HG03103 (cell line): ENCODE data around the gene ERICH6.

ENCODE experiments used
- ATAC-seq: cut with Tn5 transposase; IDR thresholded peaks from one replicate; pipeline ENCODE4 v1.9.1; 2021; ENCODE audit warnings: low read depth; ENCODE audit not compliant: unreplicated experiment

The ERICH6 gene

GRCh38 chr3:150691414-150692040 is 12.2 kb downstream of the ERICH6 start:
- no peak for ATAC-seq

GRCh38 chr3:150687613-150688012 is 16.1 kb downstream of the ERICH6 start:
- no peak for ATAC-seq

DNA sequence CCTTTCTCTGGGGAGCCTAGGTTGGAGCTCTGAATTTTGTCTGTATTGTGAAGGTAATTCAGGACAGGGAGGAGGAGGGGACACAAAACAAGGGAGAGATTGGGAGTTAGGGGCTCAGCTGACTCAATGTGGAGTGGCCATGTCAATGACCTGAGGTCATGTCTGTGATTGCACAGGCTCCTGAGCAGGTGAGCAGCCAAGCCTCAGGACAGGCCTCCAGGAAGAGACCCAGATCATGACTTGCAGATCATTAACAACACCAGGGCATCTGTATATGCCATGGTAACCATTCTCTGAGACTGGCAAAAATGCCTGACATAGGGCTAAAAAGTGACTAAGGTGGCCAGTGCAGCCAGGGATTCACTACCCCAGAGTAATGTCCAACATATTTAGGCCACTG is 20.9 kb downstream of the ERICH6 start:
- no peak for ATAC-seq

DNA sequence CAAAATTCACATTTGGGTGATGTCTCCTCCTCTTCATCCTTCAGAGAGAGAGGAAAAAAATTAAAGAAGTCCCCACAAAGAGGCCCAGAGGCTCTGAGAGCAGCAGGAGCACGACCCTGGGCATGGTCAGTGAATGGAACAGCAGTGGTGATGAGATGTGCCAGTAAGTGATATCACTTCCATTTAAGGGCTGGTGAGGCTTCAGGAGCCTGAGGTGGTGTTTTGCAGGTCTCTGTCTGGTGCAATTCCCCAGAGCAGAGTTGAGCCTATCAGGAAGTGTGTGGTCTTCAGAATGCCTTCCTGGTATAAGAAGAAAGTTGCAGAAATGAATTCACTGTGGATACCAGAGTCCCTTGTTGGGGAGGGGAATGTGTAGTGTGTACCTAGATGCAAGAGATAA is 21.4 kb downstream of the ERICH6 start:
- ATAC-seq = no peak

GRCh38 chr3:150681057-150681456 is 22.7 kb downstream of the ERICH6 start:
- ATAC-seq = peak; percentile 84

DNA sequence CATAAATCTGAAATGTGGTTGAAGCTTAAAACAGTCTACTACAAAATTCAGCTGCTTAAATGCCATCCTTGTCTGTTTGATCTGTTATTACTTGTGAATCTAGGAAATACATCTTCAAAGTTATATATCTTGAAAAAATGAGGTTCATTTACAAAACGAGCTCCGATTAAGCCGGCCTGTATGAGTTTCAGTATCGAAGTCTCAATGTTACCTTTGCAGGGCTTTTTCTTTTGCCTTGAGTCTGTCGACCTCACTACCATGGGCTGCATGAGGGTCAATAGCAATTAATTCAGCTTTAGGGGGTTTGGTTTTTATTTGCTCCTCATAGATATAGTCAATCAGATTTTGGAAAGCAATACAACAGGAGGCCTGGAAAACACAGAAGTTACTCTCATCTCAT is 23.2 kb downstream of the ERICH6 start:
- ATAC-seq = no peak

DNA sequence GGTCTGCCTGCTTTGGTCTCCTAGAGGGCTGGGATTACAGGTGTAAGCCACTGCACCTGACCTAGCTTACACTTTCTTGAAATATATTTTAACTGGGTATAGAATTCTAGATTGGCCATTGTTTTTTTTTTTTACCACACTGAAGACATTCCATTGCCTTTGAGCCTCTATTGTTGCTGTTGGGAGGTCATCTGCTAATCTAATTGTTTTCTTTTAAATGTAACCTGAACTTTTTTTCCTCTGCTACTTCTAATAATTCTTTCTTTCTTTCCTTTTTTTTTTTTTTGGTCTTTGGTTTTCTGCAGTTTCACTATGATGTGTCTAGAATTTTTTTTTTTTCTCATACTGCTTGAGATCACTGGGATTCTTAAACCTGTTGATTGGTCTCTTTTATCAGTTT is 28.1 kb downstream of the ERICH6 start:
- ATAC-seq = no peak

- ATAC-seq = no peak
Measured at GRCh38 chr3:150673966-150674365, 29.8 kb downstream of the ERICH6 start.

- ATAC-seq = no peak
Measured at GRCh38 chr3:150666167-150666566, 37.6 kb downstream of the ERICH6 start.

GRCh38 chr3:150663461-150663860 is 40.3 kb downstream of the ERICH6 start:
- no peak for ATAC-seq

DNA sequence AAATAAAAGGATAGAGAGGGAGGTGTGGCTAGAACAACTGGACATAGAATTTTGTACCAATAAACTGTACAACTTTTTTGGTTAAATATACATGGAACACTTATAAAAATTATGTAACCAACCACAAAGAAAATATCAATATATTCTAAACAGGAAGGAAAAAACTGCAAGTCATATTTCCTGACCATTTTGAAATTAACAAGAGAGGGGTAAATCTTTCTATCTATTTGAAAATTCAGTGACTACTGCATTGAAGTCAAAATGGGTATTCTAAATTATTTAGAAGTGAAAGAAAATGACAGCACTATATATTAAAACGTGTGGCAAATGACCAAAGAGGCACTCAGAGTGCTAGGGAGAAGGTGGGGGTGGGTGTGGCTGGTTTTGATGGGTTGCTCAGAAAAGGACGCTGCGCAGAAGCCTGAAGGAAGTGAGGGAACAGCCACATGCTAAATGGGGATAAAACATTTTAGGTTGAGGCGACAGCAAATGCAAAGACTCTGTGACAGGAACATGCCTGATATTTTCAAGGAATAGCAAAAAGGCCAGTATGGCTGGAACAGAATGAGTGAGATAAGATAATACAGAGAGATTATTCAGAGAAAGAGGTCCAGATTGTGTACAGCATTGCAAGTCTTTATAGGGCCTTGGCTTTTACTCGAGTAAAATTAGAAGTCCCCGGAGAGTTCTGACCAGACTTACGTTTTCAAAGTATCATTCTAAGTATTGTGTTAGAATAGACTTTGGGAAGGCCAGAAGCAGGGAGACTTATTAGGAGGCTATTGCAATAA is 41.1 kb downstream of the ERICH6 start:
- ATAC-seq = no peak

- ATAC-seq = no peak
Measured at GRCh38 chr3:150656316-150656715, 47.4 kb downstream of the ERICH6 start.

GRCh38 chr3:150653110-150653561 is 50.6 kb downstream of the ERICH6 start:
- peak; percentile 59 for ATAC-seq

DNA sequence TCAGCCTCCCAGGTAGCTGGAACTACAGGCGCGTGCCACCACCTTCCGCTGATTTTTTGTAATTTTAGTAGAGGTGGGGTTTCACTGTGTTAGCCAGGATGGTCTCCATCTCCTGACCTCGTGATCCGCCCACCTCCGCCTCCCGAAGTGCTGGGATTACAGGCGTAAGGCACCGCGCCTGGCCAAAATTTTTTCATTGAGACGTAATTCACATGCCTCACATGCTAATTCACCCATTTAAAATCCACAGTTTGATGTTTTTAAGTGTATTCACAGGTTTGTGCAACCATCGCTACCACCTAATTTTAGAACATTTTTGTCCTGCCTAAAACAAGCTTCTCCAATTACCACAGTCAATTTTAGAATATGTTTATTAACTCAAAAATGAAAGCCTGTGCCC is 63.5 kb downstream of the ERICH6 start:
- ATAC-seq = no peak

- no peak for ATAC-seq
Measured at GRCh38 chr3:150639262-150639661, 64.5 kb downstream of the ERICH6 start.

GRCh38 chr3:150636258-150636657 is 67.5 kb downstream of the ERICH6 start:
- ATAC-seq = no peak

DNA sequence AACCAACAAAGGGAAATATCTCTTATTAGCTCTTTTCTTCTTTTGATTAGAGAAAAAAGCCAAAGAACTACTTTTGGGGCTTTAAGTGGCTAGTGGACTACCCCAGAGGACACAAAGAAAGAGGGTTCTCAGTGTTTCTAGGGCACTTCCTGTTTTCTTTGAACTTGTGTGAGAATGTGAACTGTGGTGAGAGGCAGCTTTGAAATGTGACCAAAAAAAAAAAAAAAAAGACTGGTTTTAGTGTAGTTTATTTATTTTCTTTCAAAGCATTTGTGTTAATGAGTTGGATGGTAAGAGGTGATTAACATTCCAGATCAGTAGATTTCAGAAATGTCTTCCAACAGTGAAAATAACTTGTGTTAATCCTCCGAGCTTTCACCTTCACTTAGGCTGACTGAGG is 68.2 kb downstream of the ERICH6 start:
- peak; percentile 59 for ATAC-seq

DNA sequence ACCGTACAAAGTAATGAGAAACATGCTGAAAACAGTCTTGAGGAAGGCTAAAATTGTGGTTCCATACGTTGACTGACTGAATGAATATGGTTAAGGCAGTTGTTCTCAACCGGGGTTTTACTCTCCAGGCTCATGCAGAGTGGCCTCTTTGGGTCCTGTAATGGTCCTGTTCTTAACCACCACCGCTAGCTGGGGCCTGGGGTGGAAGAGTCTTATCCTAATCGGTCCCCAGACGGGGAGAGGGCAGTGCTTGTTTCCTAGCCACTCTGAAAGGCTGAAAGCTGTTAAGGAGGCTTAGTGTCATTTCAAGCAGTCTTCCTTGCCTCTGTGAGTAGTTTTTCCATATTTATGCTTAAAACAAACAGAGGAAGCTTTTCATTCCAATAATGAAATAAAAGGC is 68.6 kb downstream of the ERICH6 start:
- ATAC-seq = no peak

- no peak for ATAC-seq
Measured at GRCh38 chr3:150631515-150632221, 72.1 kb downstream of the ERICH6 start.

DNA sequence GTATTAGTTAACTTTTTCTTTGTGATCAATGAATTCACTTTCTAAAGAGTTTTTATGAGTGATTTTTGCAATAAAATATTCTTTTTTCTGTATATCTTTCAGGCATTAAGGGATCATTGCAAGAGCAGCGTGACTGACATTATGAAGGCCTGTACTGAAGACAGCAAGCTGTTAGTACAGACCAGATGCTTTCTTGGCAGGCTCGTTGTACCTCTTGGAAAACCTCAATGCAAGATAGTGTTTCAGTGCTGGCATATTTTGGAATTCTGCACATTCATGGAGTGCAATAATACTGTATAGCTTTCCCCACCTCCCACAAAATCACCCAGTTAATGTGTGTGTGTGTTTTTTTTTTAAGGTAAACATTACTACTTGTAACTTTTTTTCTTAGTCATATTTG is 76.2 kb downstream of the ERICH6 start:
- no peak for ATAC-seq

- no peak for ATAC-seq
Measured at GRCh38 chr3:150626148-150626930, 77.4 kb downstream of the ERICH6 start.
